MM.1S (cell line): Measurements from ENCODE around the gene PIGZ.

Source experiments
- DNase-seq: peaks from one replicate; pipeline ENCODE4 v3.0.0-alpha.2; 2015
- H2AFZ ChIP-seq: fragments of 300-600 bp; sonication (generic); 2 replicates; pipeline ENCODE4 v1.6.0; 2016; ENCODE audit warnings: antibody characterized with exemption, low read length
- H3F3A ChIP-seq: fragments of 300-600 bp; sonication (generic); 2 replicates; pipeline ENCODE4 v1.6.1; 2016; ENCODE audit warnings: mild to moderate bottlenecking, antibody characterized with exemption, low read length, moderate library complexity, mixed read lengths; ENCODE audit not compliant: insufficient read depth
- H3K27ac ChIP-seq: fragments of 300-600 bp; sonication (generic); 2 replicates; pipeline ENCODE4 v1.5.1; 2016; ENCODE audit warnings: mild to moderate bottlenecking, low read length
- H3K27me3 ChIP-seq: fragments of 300-600 bp; sonication (generic); replicated peaks from 2 replicates; pipeline ENCODE4 v1.6.0; 2016; ENCODE audit warnings: low read length; ENCODE audit not compliant: insufficient read depth
- H3K36me3 ChIP-seq: fragments of 300-600 bp; sonication (generic); replicated peaks from 2 replicates; pipeline ENCODE4 v1.6.1; 2016; ENCODE audit warnings: mild to moderate bottlenecking, low read length, mixed read lengths; ENCODE audit not compliant: insufficient read depth
- H3K4me1 ChIP-seq: fragments of 300-600 bp; sonication (generic); 2 replicates; pipeline ENCODE4 v1.6.1; 2016; ENCODE audit warnings: low read length, mixed read lengths
- H3K4me2 ChIP-seq: fragments of 300-600 bp; sonication (generic); 2 replicates; pipeline ENCODE4 v1.6.0; 2016; ENCODE audit warnings: low read depth, low read length
- H3K4me3 ChIP-seq: fragments of 300-600 bp; sonication (generic); 2 replicates; pipeline ENCODE4 v1.5.1; 2016; ENCODE audit warnings: low read length, mixed read lengths
- H3K79me2 ChIP-seq: fragments of 300-600 bp; sonication (generic); 2 replicates; pipeline ENCODE4 v1.6.1; 2016; ENCODE audit warnings: mixed run types, low read length, mixed read lengths
- H3K9ac ChIP-seq: fragments of 300-600 bp; sonication (generic); 2 replicates; pipeline ENCODE4 v1.6.1; 2016; ENCODE audit warnings: low read length, mixed read lengths
- H3K9me2 ChIP-seq: fragments of 300-600 bp; sonication (generic); replicated peaks from 2 replicates; pipeline ENCODE4 v1.6.1; 2016; ENCODE audit warnings: mild to moderate bottlenecking, low read length, mixed read lengths; ENCODE audit not compliant: insufficient read depth
- H3K9me3 ChIP-seq: fragments of 300-600 bp; sonication (generic); replicated peaks from 2 replicates; pipeline ENCODE4 v1.6.1; 2016; ENCODE audit warnings: mild to moderate bottlenecking, low read length, mixed read lengths; ENCODE audit not compliant: insufficient read depth
- H4K20me1 ChIP-seq: fragments of 300-600 bp; sonication (generic); 2 replicates; pipeline ENCODE4 v1.6.1; 2016; ENCODE audit warnings: mild to moderate bottlenecking, low read length, moderate library complexity, mixed read lengths; ENCODE audit not compliant: insufficient read depth
- CTCF ChIP-seq: fragments of 300-600 bp; sonication (generic); IDR thresholded peaks from 2 replicates; pipeline ENCODE4 v1.5.1; 2016; ENCODE audit warnings: antibody characterized with exemption, low read length, mixed read lengths
- EZH2 ChIP-seq: fragments of 300-600 bp; sonication (generic); optimal IDR thresholded peaks from 2 replicates; pipeline ENCODE3; 2017; ENCODE audit warnings: low read depth, mild to moderate bottlenecking, antibody characterized with exemption, low read length, mixed read lengths
- EZH2phosphoT487 ChIP-seq: fragments of 300-600 bp; sonication (generic); IDR thresholded peaks from 2 replicates; pipeline ENCODE4 v1.6.1; 2018; ENCODE audit warnings: antibody characterized with exemption, low read length

PIGZ gene

DNA sequence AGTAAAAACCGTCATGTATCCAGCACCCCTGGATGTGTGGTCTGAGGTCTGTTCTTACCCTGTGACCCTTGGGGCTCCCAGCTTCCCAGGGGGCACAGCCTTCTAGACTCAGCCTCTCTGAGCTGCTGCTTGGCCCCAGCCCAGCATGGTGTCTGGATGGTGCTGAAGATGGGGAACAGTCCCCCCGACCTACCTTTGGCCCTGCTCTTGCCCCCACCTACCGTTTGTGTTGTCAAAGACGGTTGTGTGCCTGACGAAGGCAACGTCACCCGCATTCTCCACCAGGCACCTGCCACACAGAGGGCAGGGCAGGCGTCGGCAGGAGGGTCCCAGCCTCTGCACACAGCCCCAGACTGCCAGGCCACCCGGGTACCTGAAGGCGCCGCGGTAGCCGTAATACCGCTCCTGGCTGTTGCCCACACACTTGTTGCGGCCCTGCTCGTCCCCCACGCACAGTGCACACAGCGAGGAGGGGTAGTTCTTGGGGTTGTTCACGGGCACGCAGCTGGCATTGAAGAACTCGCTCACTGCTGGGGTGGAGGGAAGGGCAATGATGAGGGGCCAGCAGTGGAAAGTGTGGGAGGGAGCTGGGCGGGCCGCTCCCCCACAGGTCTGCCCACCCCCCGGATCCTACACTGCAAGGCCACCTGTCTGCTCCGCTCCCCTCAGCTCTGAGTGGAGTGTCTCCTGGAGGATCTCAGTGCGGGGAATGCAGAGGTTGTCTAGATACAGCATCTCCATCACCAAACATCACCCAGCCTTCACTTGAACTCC is 40.0 kb upstream of the PIGZ start:
- peaks cover 10% of the 10 kb centered on the region for H3K4me1 ChIP-seq
- no peaks in the 10 kb centered on the region for H3K27me3 ChIP-seq
- H3F3A ChIP-seq = peaks cover 12% of the 10 kb centered on the region
- no peak overlapping the region for H3K9ac ChIP-seq
- no peak for TF ChIP-seq EZH2phosphoT487
- TF ChIP-seq EZH2 = no peak
- no peak for TF ChIP-seq CTCF
- no peaks in the 10 kb centered on the region for H3K9me3 ChIP-seq
- H3K79me2 ChIP-seq = no peaks in the 10 kb centered on the region; the same call in 1 of the 2 replicates
- no peak overlapping the region for H2AFZ ChIP-seq
- no peak overlapping the region for H3K4me2 ChIP-seq
- H4K20me1 ChIP-seq = no peaks in the 10 kb centered on the region
- no peak for DNase-seq
- no peak overlapping the region for H3K27ac ChIP-seq
- no peaks in the 10 kb centered on the region for H3K9me2 ChIP-seq
- H3K36me3 ChIP-seq = no peaks in the 10 kb centered on the region
- H3K4me3 ChIP-seq = no peak overlapping the region

DNA sequence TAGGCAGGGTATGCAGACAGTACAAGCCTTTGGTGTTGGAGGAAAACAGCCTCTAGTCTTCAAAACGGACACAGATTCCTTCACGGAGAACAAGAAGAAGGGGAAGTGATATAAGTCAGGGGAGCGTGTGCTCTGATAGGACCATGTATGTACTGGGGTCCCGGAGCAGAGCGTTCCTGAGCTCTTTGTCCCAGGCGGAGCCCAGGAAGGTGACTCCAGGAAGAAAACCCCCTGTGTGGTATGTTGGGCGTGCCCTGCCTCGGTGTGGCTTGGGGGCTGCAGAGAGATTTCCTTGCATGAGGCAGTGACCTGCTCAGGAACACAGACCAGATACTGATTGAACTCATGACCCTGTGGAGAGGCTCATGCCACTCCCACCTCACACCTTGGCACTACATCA is 39.3 kb upstream of the PIGZ start:
- Histone ChIP-seq H3K27ac (no peak overlapping the region), H3K9ac (no peak overlapping the region), H3F3A (peaks cover 15% of the 10 kb centered on the region), H3K9me2 (no peaks in the 10 kb centered on the region), H3K79me2 (no peaks in the 10 kb centered on the region; the same call in 1 of the 2 replicates), H3K27me3 (no peaks in the 10 kb centered on the region), H2AFZ (no peak overlapping the region), H3K4me3 (no peak overlapping the region), H3K4me1 (peaks cover 10% of the 10 kb centered on the region), H3K4me2 (no peak overlapping the region), H4K20me1 (no peaks in the 10 kb centered on the region), H3K9me3 (no peaks in the 10 kb centered on the region), H3K36me3 (no peaks in the 10 kb centered on the region)
- no peak for DNase-seq
- TF ChIP-seq EZH2 = no peak
- no peak for TF ChIP-seq EZH2phosphoT487
- no peak for TF ChIP-seq CTCF

DNA sequence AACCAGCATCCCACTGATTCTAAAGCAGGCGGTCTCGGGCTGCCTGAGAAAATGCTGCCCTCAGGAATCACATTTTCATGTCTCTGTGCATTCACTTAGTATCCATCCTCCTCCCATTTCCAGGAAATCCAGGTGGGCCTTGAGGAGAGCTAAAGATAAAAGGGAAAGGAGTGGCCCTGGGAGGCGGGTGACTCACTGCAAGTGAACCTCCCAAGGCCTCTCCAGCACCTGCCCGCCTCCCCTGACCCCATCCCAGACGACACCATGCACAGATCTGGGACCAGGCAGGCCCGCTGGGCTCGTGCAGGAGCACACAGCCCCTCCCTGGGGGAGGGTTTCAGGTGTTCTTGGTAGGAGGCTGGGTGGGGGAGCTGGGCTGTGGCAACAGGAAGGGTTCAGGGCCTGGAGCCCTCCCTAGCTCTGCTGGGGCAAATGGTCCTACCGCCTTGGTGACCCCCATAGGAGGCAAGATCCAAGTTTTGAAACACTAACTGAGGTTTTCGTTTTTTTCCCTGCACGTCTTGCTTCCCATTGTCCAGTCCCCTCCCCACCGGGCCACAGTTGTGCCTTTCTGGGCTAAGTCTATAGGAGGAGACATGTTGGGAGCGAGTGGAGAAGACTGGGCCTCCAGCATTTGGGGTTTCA is 38.8 kb upstream of the PIGZ start:
- TF ChIP-seq EZH2phosphoT487 (no peak), CTCF (no peak)
- H3K27me3 ChIP-seq = no peaks in the 10 kb centered on the region
- no peaks in the 10 kb centered on the region; the same call in 1 of the 2 replicates for H3K79me2 ChIP-seq
- no peak overlapping the region for H3K9ac ChIP-seq
- peaks cover 15% of the 10 kb centered on the region for H3F3A ChIP-seq
- H3K36me3 ChIP-seq = no peaks in the 10 kb centered on the region
- no peaks in the 10 kb centered on the region for H3K9me3 ChIP-seq
- H3K9me2 ChIP-seq = no peaks in the 10 kb centered on the region
- no peak overlapping the region for H3K4me3 ChIP-seq
- H3K4me2 ChIP-seq = no peak overlapping the region
- H4K20me1 ChIP-seq = no peaks in the 10 kb centered on the region
- H2AFZ ChIP-seq = no peak overlapping the region
- DNase-seq = no peak
- H3K4me1 ChIP-seq = peaks cover 10% of the 10 kb centered on the region
- H3K27ac ChIP-seq = no peak overlapping the region
